ENCODE results near the gene SPAG7. TPM values are rescaled to one million over a fixed set of nuclear protein-coding genes. Genes with fewer than 3 reads are reported as not detected.

Gene SPAG7
- total RNA-seq, 2 experiments from 2014 or later = 54.4 to 58.9 TPM

DNA sequence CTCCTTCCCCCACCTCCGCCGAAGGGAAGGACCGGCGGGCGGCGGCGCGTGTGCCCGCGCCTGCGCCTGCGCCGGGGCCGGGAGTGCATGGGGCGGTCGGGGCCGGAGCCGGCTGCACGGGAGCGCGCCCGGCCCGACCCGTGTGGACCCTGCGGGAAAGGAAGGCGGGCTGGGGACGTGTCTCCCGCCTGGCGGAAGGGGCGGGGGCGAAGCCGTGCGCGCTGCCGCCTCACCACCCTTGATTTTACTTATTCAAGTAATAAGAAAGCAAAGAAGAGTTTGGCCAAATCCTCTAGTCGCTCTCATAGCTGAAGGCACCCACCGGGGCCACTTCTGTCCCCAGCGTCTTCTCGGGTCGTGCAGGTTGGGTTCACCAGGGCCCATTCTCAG is 18.7 kb downstream of the SPAG7 start:
- TF ChIP-seq CTCF (conservative IDR thresholded peaks at IDR 0.05; ENCODE audit: low read length) = no peak
- TF ChIP-seq EZH2phosphoT487 (IDR thresholded peaks at IDR 0.05; ENCODE audit: borderline replicate concordance, low read depth, low read length) = no peak
- Histone ChIP-seq H3K27ac (ENCODE audit: low read depth, low read length, poor library complexity, severe bottlenecking) (peak overlapping the region; percentile 99), H3K9me3 (ENCODE audit: low read length) (no peaks in the 10 kb centered on the region), H3K79me2 (ENCODE audit: insufficient read depth, low read depth, low read length) (peaks cover 39% of the 10 kb centered on the region), H3K36me3 (ENCODE audit: insufficient read depth, low read length) (peaks cover 43% of the 10 kb centered on the region), H3K4me2 (ENCODE audit: low read length) (peak overlapping the region; percentile 93), H3K4me1 (ENCODE audit: insufficient read depth, low read length, poor library complexity, severe bottlenecking) (peaks cover 49% of the 10 kb centered on the region), H4K20me1 (ENCODE audit: insufficient read depth, low read length) (peaks cover 19% of the 10 kb centered on the region), H3K9me2 (ENCODE audit: insufficient read depth, low read length) (no peaks in the 10 kb centered on the region), H2AFZ (ENCODE audit: low read length) (peak overlapping the region; percentile 15; the same call in 1 of the 2 replicates), H3K4me3 (ENCODE audit: low read depth, low read length, poor library complexity, severe bottlenecking) (peak overlapping the region; percentile 100)
- POLR2A ChIA-PET = interaction anchor here (0.7 to 0.9 kb wide), 2 partner anchors 19 to 392 kb away, joined by 3 read pairs; partner anchors contain the start of gene SPAG7
- CTCF ChIA-PET (ENCODE audit: unreplicated experiment) = no interaction called here
- DNase-seq (ENCODE audit: low spot score) = peak; percentile 93
- no TSS peak for BruUV-seq (replicated peaks)
- intact Hi-C loops (cut with micrococcal nuclease; ENCODE audit: unreplicated experiment) = loop anchor here (1.0 to 10.0 kb wide), 3 partner anchors 18 to 246 kb away; partner anchors contain the start of genes INCA1, KIF1C, SPAG7 and ZNF594

DNA sequence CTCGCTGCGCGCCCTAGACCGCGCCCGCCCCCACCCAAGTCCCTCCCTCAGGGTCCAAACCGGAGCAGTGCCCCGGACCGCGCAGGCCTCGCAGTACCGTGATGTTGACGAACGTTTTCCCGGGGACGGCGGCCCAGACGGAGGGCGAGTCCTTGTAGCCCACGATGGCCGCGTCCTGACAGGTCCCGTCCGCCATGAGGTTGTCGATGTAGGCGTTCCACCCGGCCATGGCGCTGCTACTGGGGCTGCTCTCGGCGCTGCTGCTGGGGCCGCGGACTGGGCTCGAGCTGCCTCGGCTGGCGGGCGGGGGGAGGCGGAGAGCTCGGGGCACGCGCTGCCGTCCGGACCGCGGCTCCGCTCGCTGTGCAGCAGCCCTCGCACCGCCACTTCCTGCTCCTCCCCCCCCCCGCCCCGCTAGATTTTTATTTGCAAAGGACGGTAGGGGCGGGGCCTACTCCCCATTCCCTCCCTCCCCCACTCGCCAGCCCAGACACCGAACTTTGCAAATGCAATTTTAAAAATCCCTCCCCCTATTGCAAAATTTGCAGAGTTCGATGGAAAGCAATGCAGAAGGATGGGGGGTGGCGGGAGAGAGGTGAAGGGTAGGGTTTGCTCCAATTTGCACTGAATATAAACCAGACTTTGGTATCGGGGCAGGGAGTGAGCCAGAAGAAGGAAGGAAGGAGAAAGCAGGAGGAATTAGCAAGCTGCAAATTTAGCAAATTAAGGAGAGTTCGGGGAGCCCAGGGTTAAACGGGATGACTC is 19.3 kb downstream of the SPAG7 start, which contains the start of gene PFN1:
PFN1 (minus strand) TSS at position 365 of the 765 bp plus-strand sequence; CDS start at position 229, 136 bp downstream.
- Histone ChIP-seq H3K4me2 (ENCODE audit: low read length) (peak within 1 kb of the TSS; percentile 97), H3K4me3 (ENCODE audit: low read depth, low read length, poor library complexity, severe bottlenecking) (peak within 1 kb of the TSS; percentile 100), H4K20me1 (ENCODE audit: insufficient read depth, low read length) (peaks cover 19% of the 10 kb centered on the region), H3K9me3 (ENCODE audit: low read length) (no peaks in the 10 kb centered on the region), H3K4me1 (ENCODE audit: insufficient read depth, low read length, poor library complexity, severe bottlenecking) (peaks cover 55% of the 10 kb centered on the region), H3K27ac (ENCODE audit: low read depth, low read length, poor library complexity, severe bottlenecking) (peak within 1 kb of the TSS; percentile 99), H3K79me2 (ENCODE audit: insufficient read depth, low read depth, low read length) (peaks cover 45% of the 10 kb centered on the region), H3K36me3 (ENCODE audit: insufficient read depth, low read length) (peaks cover 49% of the 10 kb centered on the region), H3K9me2 (ENCODE audit: insufficient read depth, low read length) (no peaks in the 10 kb centered on the region), H2AFZ (ENCODE audit: low read length) (peak within 1 kb of the TSS; percentile 15; the same call in 1 of the 2 replicates)
- no TSS peak for BruUV-seq (replicated peaks)
- DNase-seq (ENCODE audit: low spot score) = peak; percentile 96
- ChIA-PET CTCF (ENCODE audit: unreplicated experiment) (interaction anchor here (0.7 kb wide), 1 partner anchor 19 kb away, joined by 3 read pairs; the partner anchor contains the start of gene SPAG7), POLR2A (interaction anchor here (0.5 to 0.9 kb wide), 4 partner anchors 19 to 478 kb away, joined by 3 read pairs; partner anchors contain the start of gene SPAG7)
- intact Hi-C loops (cut with micrococcal nuclease; ENCODE audit: unreplicated experiment) = loop anchor here (1.0 to 10.0 kb wide), 2 partner anchors 49 to 246 kb away; partner anchors contain the start of genes INCA1, KIF1C and ZNF594
- TF ChIP-seq CTCF (conservative IDR thresholded peaks at IDR 0.05; ENCODE audit: low read length) = no peak
- TF ChIP-seq EZH2phosphoT487 (IDR thresholded peaks at IDR 0.05; ENCODE audit: borderline replicate concordance, low read depth, low read length) = no peak
